Stimulated activated effector memory CD8-positive, alpha-beta T cell treated with anti-CD3 and anti-CD28 coated beads, Interleukin-12 subunit alpha, Interleukin-12 subunit beta, amount 100 ng/mL, for 72 hours (primary cell): ENCODE data around the gene ADAD2.

Experiments used
- ATAC-seq: fragments of 150-1000 bp; cut with Tn5 transposase; 2 replicates; pipeline ENCODE4 v1.10.0; 2021
- DNase-seq, 2 donors: peaks; one replicate each; pipeline ENCODE4 v3.0.0; 2021 to 2022; ENCODE audit warnings: low spot score in 2 of 2
- H3K27ac Mint-ChIP-seq: one replicate; pipeline ENCODE4 v1.8.0; 2022; ENCODE audit warnings: mild to moderate bottlenecking, mixed read lengths
- H3K36me3 Mint-ChIP-seq: one replicate; pipeline ENCODE4 v1.8.0; 2022; ENCODE audit warnings: mild to moderate bottlenecking, mixed read lengths
- H3K4me1 Mint-ChIP-seq: one replicate; pipeline ENCODE4 v1.8.0; 2022; ENCODE audit warnings: mixed read lengths
- H3K4me3 Mint-ChIP-seq: one replicate; pipeline ENCODE4 v1.8.0; 2022; ENCODE audit warnings: mild to moderate bottlenecking, mixed read lengths
- H3K9me3 Mint-ChIP-seq: one replicate; pipeline ENCODE4 v1.8.0; 2022; ENCODE audit warnings: mixed read lengths

ADAD2 gene

GRCh38 chr16:84166796-84167695 lies 23.9 kb upstream of the ADAD2 start:
- Mint-ChIP-seq H3K9me3 (no peaks in the 10 kb centered on the region), H3K4me3 (no peak overlapping the region), H3K27ac (peak overlapping the region; percentile 14), H3K4me1 (peaks cover 11% of the 10 kb centered on the region), H3K36me3 (peaks cover 6% of the 10 kb centered on the region)
- DNase-seq (peak in 1 of 2 donors; percentile 81), ATAC-seq (peak; percentile 98)

- Mint-ChIP-seq H3K4me3 (no peak overlapping the region), H3K4me1 (peaks cover 11% of the 10 kb centered on the region), H3K36me3 (peaks cover 6% of the 10 kb centered on the region), H3K27ac (no peak overlapping the region), H3K9me3 (no peaks in the 10 kb centered on the region)
- ATAC-seq (no peak), DNase-seq (no peak)
These were observed 21.1 kb upstream of the ADAD2 start for GRCh38 chr16:84169765-84170310.

GRCh38 chr16:84174396-84174795 lies 16.6 kb upstream of the ADAD2 start:
- no peaks in the 10 kb centered on the region for H3K9me3 Mint-ChIP-seq
- peaks cover 11% of the 10 kb centered on the region for H3K36me3 Mint-ChIP-seq
- ATAC-seq (no peak), DNase-seq (no peak)
- H3K4me3 Mint-ChIP-seq = no peak overlapping the region
- peaks cover 21% of the 10 kb centered on the region for H3K4me1 Mint-ChIP-seq
- no peak overlapping the region for H3K27ac Mint-ChIP-seq

GRCh38 chr16:84175350-84176081 lies 15.4 kb upstream of the ADAD2 start:
- DNase-seq (peak; percentile 44 to 74), ATAC-seq (peak; percentile 82)
- Mint-ChIP-seq H3K36me3 (peaks cover 18% of the 10 kb centered on the region), H3K9me3 (no peaks in the 10 kb centered on the region), H3K27ac (peak overlapping the region; percentile 24), H3K4me1 (peaks cover 21% of the 10 kb centered on the region), H3K4me3 (no peak overlapping the region)

- Mint-ChIP-seq H3K4me1 (peaks cover 21% of the 10 kb centered on the region), H3K4me3 (no peak overlapping the region), H3K36me3 (peaks cover 24% of the 10 kb centered on the region), H3K27ac (no peak overlapping the region), H3K9me3 (no peaks in the 10 kb centered on the region)
- ATAC-seq (no peak), DNase-seq (no peak)
These were observed 14.5 kb upstream of the ADAD2 start for GRCh38 chr16:84176192-84177053.

GRCh38 chr16:84177741-84178073 lies 13.2 kb upstream of the ADAD2 start:
- ATAC-seq (peak; percentile 74), DNase-seq (no peak)
- no peak overlapping the region for H3K27ac Mint-ChIP-seq
- peaks cover 21% of the 10 kb centered on the region for H3K4me1 Mint-ChIP-seq
- peaks cover 27% of the 10 kb centered on the region for H3K36me3 Mint-ChIP-seq
- H3K4me3 Mint-ChIP-seq = no peak overlapping the region
- H3K9me3 Mint-ChIP-seq = no peaks in the 10 kb centered on the region

GRCh38 chr16:84178146-84178765 lies 12.7 kb upstream of the ADAD2 start:
- peaks cover 33% of the 10 kb centered on the region for H3K36me3 Mint-ChIP-seq
- ATAC-seq (no peak), DNase-seq (no peak)
- no peak overlapping the region for H3K27ac Mint-ChIP-seq
- H3K4me1 Mint-ChIP-seq = peaks cover 21% of the 10 kb centered on the region
- no peak overlapping the region for H3K4me3 Mint-ChIP-seq
- no peaks in the 10 kb centered on the region for H3K9me3 Mint-ChIP-seq

- Mint-ChIP-seq H3K4me1 (peaks cover 23% of the 10 kb centered on the region), H3K27ac (no peak overlapping the region), H3K36me3 (peaks cover 33% of the 10 kb centered on the region), H3K4me3 (no peak overlapping the region), H3K9me3 (no peaks in the 10 kb centered on the region)
- no peak for ATAC-seq
- no peak for DNase-seq
These were observed 11.9 kb upstream of the ADAD2 start for GRCh38 chr16:84178892-84179611.

GRCh38 chr16:84179612-84180320 lies 11.2 kb upstream of the ADAD2 start:
- Mint-ChIP-seq H3K36me3 (peaks cover 33% of the 10 kb centered on the region), H3K9me3 (no peaks in the 10 kb centered on the region), H3K4me3 (no peak overlapping the region), H3K4me1 (peaks cover 30% of the 10 kb centered on the region), H3K27ac (no peak overlapping the region)
- no peak for ATAC-seq
- no peak for DNase-seq

GRCh38 chr16:84180519-84181140 lies 10.3 kb upstream of the ADAD2 start:
- Mint-ChIP-seq H3K9me3 (no peaks in the 10 kb centered on the region), H3K4me1 (peaks cover 29% of the 10 kb centered on the region), H3K27ac (no peak overlapping the region)

GRCh38 chr16:84181144-84181915 lies 9.6 kb upstream of the ADAD2 start:
- DNase-seq (no peak), ATAC-seq (no peak)
- Mint-ChIP-seq H3K9me3 (no peaks in the 10 kb centered on the region), H3K36me3 (peaks cover 39% of the 10 kb centered on the region), H3K4me1 (peaks cover 29% of the 10 kb centered on the region), H3K4me3 (no peak overlapping the region), H3K27ac (peak overlapping the region; percentile 17)

More at GRCh38 chr16:84180519-84181140, 10.3 kb upstream of the ADAD2 start:
- ATAC-seq (no peak), DNase-seq (no peak)
- Mint-ChIP-seq H3K36me3 (peaks cover 39% of the 10 kb centered on the region), H3K4me3 (no peak overlapping the region)

GRCh38 chr16:84182104-84182503 lies 8.9 kb upstream of the ADAD2 start:
- Mint-ChIP-seq H3K27ac (peak overlapping the region; percentile 17), H3K4me1 (peaks cover 34% of the 10 kb centered on the region), H3K4me3 (no peak overlapping the region), H3K9me3 (no peaks in the 10 kb centered on the region), H3K36me3 (peaks cover 39% of the 10 kb centered on the region)
- ATAC-seq (no peak), DNase-seq (no peak)
